Measurements from ENCODE around the gene LURAP1L. TPM values are rescaled to one million over a fixed set of nuclear protein-coding genes. Genes with fewer than 3 reads are reported as not detected.

Gene LURAP1L
- polyA plus RNA-seq, 3 donors: not detected

GRCh38 chr9:12748954-12749353 is 25.9 kb upstream of the LURAP1L start:
- Mint-ChIP-seq H3K27me3 (ENCODE audit: low read depth in 3 of 3) (peaks cover 0 to 4% (median 0%) of the 10 kb centered on the region in 3 donors), H3K4me1 (no peaks in the 10 kb centered on the region), H3K4me3 (no peak overlapping the region), H3K27ac (no peak overlapping the region), H3K36me3 (no peaks in the 10 kb centered on the region), H3K9me3 (peaks cover 0 to 7% (median 2%) of the 10 kb centered on the region in 7 donors)
- Histone ChIP-seq H3K4me3 (replicated peaks in 1 of 3; ENCODE audit: low read depth in 2 of 3, low read length in 3 of 3) (no peak overlapping the region), H3K9ac (ENCODE audit: insufficient read depth, low read length, poor library complexity, severe bottlenecking) (no peak overlapping the region), H2AFZ (ENCODE audit: insufficient read depth, low read depth, low read length, poor library complexity, severe bottlenecking) (no peak overlapping the region), H4K20me1 (ENCODE audit: insufficient read depth, low read length) (no peaks in the 10 kb centered on the region), H3K79me2 (ENCODE audit: insufficient read depth, low read length) (no peaks in the 10 kb centered on the region), H3K27me3 (ENCODE audit: control insufficient read depth in 2 of 2, insufficient read depth in 2 of 2, low read length in 2 of 2) (no peaks in the 10 kb centered on the region), H3K4me2 (replicated peaks; ENCODE audit: extremely low read depth, low read length, poor library complexity, severe bottlenecking) (no peak overlapping the region), H3K4me1 (ENCODE audit: control insufficient read depth in 1 of 2, insufficient read depth in 2 of 2, low read length in 2 of 2) (no peaks in the 10 kb centered on the region), H3K36me3 (replicated peaks in 1 of 2; ENCODE audit: control insufficient read depth in 1 of 2, insufficient read depth in 2 of 2, low read length in 2 of 2) (no peaks in the 10 kb centered on the region), H3K27ac (ENCODE audit: low read depth in 1 of 2, low read length in 2 of 2) (no peak overlapping the region), H3K9me3 (replicated peaks in 1 of 2; ENCODE audit: control insufficient read depth in 1 of 2, insufficient read depth in 1 of 2, low read length in 2 of 2) (no peaks in the 10 kb centered on the region)
- DNase-seq: no peak
- no peak for TF ChIP-seq CTCF (IDR thresholded peaks at IDR 0.05)
- intact Hi-C loops (cut with micrococcal nuclease): no loop called here

- H3K4me3 ChIP-seq (replicated peaks in 1 of 3; ENCODE audit: low read depth in 2 of 3, low read length in 3 of 3): no peak overlapping the region
- H3K36me3 ChIP-seq (replicated peaks in 1 of 2; ENCODE audit: control insufficient read depth in 1 of 2, insufficient read depth in 2 of 2, low read length in 2 of 2): no peaks in the 10 kb centered on the region
- Mint-ChIP-seq H3K9me3 (peaks cover 0 to 4% (median 0%) of the 10 kb centered on the region in 7 donors), H3K27ac (no peak overlapping the region), H3K27me3 (ENCODE audit: low read depth in 3 of 3) (peaks cover 0 to 2% (median 0%) of the 10 kb centered on the region in 3 donors), H3K4me3 (no peak overlapping the region), H3K4me1 (no peaks in the 10 kb centered on the region), H3K36me3 (no peaks in the 10 kb centered on the region)
- TF ChIP-seq CTCF (IDR thresholded peaks at IDR 0.05): no peak
- intact Hi-C loops (cut with micrococcal nuclease): no loop called here
- no peak overlapping the region for H3K4me2 ChIP-seq (replicated peaks; ENCODE audit: extremely low read depth, low read length, poor library complexity, severe bottlenecking)
- H3K9ac ChIP-seq (ENCODE audit: insufficient read depth, low read length, poor library complexity, severe bottlenecking): no peak overlapping the region
- no peaks in the 10 kb centered on the region for H3K27me3 ChIP-seq (ENCODE audit: control insufficient read depth in 2 of 2, insufficient read depth in 2 of 2, low read length in 2 of 2)
- H3K9me3 ChIP-seq (replicated peaks in 1 of 2; ENCODE audit: control insufficient read depth in 1 of 2, insufficient read depth in 1 of 2, low read length in 2 of 2): no peaks in the 10 kb centered on the region
- no peak overlapping the region for H2AFZ ChIP-seq (ENCODE audit: insufficient read depth, low read depth, low read length, poor library complexity, severe bottlenecking)
- no peaks in the 10 kb centered on the region for H3K4me1 ChIP-seq (ENCODE audit: control insufficient read depth in 1 of 2, insufficient read depth in 2 of 2, low read length in 2 of 2)
- no peak for DNase-seq
- H3K27ac ChIP-seq (ENCODE audit: low read depth in 1 of 2, low read length in 2 of 2): no peak overlapping the region
- no peaks in the 10 kb centered on the region for H4K20me1 ChIP-seq (ENCODE audit: insufficient read depth, low read length)
- no CpG with 5 or more reads among the region's 3 CpGs for WGBS (ENCODE audit: insufficient coverage)
- H3K79me2 ChIP-seq (ENCODE audit: insufficient read depth, low read length): no peaks in the 10 kb centered on the region
Measured at GRCh38 chr9:12753931-12754330, 20.9 kb upstream of the LURAP1L start.
